NCI-H748 (cell line): Measurements from ENCODE around the gene MEF2C.

ENCODE experiments used
- DNase-seq: peaks from one replicate; lab custom pipeline; 2025; ENCODE audit not compliant: unreplicated experiment; lab: John Stamatoyannopoulos, UW

Gene MEF2C

DNA sequence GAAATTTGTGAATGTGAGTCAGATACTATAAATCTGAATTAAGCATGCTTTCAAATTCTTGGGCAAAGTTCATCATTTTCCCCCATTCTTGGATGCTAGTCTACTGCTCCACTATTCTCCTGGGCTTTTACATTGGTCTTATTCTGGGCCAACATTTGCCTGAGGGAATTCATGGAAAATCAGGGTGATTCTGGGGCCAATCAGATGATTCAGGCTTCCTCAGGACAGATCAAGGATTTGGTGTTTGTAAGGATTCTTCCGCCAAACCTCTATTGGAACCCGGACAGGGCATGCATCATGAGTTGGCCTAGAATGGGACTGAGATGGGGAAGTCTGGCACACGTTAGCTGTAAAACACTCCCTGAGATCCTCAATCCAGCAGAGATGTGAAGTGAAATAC lies 113.8 kb downstream of the MEF2C start:
- DNase-seq, result no peak

DNA sequence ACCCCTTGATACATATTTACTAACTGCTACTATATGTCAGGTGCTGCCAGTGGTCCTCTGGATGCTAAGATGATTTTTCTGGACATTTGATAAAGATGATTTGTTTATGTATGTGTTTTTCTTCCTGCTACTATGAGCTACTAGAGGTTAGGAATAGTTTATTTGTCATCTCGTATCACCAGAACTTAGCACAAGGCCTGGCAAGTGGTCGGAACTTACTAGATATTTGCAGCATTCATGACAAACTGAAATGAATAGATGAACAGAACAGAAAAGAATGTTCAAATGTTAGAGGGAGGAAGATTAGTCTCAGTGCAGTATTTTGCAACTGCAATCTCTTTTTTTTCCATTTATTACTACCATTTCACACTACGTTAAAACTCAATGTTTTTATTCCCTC lies 114.6 kb downstream of the MEF2C start:
- DNase-seq, result no peak

DNA sequence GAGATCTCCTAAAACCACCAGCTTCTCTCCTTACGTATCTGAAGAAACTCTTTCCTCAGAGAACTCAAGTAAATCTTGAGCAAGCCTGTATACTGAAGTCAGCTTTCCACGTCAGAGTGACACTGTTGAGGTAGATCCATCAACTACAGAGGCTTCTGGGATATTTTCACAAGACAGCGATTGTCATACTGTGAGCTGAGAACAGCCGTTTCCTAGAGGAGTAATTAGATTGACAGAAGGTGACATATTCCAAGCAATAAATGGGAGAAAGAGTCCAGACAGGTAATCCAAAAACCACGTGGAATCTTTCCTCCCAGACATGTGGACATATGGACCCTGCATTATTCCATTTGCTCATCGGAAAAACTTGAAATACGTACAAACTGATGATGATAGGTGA lies 117.2 kb downstream of the MEF2C start:
- DNase-seq, result no peak

GRCh38 chr5:88765171-88765570 lies 117.8 kb downstream of the MEF2C start:
- DNase-seq, result no peak

GRCh38 chr5:88761939-88762338 lies 121.0 kb downstream of the MEF2C start:
- no peak for DNase-seq

DNA sequence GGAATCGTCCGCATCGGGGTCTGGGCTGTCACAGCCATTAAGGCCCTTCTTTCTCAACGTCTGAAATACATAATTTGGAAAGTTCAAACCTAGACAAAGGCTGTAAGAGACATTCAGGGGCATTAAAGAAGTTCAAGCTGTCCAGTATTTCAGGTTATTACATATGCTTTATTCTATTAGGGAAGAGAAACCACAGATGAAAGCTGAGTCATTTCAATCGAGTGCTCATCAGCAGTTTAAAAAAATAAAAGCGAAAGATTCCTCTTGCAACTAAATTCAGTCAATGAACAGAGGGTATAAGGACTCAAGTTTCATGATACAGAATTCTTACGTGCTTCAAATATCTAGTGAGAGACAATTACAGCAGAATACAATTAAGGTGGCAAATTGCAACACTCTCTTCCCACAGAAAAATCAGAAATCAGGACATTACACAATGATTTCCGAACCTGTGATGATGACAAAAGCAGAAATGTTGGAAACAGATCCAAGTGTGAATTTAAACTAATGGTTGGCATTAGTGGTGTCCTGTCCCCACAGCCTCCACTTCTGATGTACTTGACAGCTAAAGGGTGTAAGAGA lies 121.6 kb downstream of the MEF2C start:
- DNase-seq, result no peak

- DNase-seq, result no peak
These were observed 122.5 kb downstream of the MEF2C start for GRCh38 chr5:88760527-88760926.

DNA sequence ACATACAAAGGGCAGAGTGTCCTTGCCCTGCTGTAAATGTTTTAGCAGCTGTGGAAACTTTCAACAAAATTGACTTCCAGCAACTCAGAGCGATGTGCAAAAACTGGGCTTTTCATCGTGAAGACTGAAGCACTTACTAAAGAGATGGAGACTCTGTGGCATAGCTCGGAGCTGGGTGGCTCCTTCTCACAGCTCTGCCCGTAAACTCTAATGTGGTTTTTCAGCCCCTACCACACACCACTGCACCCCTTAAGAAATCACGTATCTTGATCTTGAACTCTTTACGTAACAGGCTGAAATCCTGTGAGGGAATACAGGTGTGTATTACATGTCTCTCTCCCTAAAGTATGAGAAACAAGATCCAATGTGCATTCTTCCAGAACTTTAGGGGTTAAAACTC lies 124.4 kb downstream of the MEF2C start:
- DNase-seq, result no peak

DNA sequence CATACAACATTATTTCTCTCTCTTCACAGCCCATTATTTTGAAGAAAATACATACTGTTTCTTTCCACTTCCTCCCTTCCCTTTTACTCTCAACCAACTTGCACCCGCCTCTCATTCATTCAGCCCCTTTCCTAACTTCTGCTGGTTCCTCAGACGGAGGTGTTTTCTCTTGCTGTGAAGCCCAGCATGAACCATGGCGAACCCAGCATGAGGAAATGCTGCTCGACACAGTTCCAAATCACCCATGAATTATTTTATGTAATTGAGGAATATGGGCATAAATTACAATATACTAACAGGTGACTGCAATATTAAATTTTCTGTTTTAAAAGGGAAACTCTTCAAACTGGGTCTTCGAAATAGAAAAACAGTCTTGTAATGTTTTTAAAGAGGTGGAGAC lies 124.8 kb downstream of the MEF2C start:
- DNase-seq, result no peak

DNA sequence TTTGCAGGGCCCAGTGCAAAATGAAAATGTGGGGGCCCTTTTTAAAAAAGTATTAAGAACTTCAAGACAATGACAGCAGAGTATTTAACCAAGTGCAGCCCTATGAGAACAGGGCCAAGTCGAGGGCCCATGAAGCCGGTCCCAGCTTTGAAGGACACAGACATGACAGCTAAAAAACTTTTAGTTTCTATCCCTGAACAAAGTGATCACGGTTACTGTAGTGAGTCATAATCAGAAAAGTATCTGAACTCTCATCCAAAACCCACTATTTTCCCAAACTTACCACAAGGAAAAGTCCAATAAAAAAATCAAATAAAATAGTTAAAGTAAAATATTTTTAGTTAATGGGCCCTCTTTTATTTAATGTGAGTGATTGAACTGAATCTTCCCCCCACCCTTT lies 126.0 kb downstream of the MEF2C start:
- DNase-seq, result no peak

DNA sequence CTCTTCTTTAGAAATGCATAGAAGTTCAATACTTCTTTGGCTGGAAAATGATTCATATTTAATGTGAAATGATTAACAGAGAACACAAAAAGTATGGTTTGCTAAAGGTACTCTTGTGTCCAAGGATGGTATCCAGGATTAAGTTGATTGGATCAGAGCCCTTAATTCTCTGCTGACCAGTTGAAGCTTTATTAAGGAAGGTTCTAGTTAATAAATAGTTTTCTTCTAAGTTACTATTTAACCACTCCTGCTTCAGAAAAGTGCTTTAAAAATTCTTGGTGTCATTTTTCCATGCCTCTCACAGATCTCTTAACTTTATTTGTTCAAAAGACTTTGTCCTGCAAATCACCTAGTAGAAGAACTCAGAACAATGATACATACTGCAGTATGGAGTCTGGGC lies 134.3 kb downstream of the MEF2C start:
- no peak for DNase-seq

DNA sequence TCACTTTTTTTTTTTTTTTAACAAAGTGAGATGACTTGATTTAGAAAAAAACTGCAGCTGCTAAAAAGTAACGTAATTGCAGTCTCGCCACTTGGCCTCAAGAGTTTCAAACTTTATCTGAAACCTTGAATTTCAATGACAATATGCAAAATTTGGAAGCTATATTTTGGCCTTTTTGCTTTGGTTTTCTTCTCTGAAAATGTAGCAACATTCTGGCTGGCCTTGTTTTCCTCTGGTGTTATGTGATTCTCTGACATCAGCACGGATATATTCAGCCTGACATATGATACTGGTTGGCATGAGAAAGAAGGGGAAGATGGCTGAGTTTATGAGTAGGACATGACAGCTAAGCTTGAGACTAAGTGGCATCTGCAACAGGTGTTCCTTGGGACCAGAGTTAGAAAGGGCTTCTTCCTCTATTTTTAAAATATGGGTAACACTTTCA lies 136.5 kb downstream of the MEF2C start:
- DNase-seq, result no peak

GRCh38 chr5:88745093-88745696 lies 137.8 kb downstream of the MEF2C start:
- DNase-seq, result no peak

DNA sequence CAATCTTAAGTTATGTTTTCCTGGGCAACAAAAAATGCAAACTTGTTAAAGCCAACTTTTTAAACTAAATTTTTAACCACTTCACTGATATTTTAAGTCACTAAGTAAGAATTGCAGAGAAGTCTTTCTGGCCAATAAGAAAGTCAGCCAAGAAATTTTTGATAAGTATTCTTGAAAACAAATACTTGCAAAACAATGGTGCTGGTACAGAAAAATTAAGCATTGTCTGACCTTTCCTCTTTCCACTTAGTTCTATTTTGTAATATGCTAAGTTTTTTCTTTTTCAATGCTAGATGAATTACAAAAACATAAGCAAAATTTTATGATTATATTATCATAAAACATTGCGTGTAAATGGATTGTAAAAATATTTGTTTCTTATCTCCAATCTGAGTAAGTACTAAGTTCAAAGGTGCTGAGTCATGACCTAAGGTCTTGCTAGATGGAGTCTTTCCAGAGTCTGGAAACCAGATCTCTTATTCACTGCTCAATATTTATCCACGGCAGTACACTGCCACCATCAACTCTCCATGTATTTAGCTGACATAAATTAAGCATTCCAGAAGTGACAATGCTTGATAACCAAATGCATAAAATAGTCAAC lies 139.7 kb downstream of the MEF2C start:
- DNase-seq, result no peak

DNA sequence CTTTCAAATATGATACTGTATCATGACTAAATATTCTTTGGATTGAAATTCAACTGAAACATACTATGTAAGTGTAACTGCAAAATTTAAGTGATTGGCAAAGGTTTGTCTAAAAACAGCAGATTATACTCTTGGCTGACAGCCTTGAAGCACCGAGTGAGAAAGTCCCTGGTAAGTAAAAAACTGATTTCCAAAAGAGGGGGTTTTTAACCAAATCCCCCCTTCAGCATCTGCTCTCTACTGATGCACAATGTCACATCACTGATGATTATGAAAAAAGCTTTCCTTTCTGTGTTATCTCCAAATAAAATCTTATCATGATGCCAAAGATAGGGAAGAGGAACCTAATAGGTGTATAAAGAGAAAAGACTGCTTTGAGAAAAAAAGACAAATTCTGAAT lies 141.0 kb downstream of the MEF2C start:
- no peak for DNase-seq

- DNase-seq, result no peak
These were observed 142.3 kb downstream of the MEF2C start for GRCh38 chr5:88740604-88741185.

DNA sequence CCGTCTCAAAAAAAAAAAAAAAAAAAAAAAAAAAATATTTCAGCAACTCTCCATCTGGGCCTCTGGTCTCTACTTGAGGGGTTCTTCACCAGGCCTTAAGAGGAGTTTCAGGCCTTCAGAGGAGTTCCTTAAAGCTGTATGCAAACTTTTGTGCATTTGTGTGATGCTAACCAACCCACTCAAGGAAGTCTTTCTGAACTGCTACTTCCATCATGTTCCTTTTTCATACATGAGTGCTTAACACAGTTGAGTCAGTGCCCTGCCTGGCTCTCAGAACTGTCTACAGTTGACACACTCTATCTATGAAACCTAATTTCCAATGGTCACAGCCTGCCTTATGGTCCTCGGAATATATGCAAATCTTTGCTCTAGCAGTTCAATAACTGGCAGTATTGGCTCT lies 146.5 kb downstream of the MEF2C start:
- no peak for DNase-seq

DNA sequence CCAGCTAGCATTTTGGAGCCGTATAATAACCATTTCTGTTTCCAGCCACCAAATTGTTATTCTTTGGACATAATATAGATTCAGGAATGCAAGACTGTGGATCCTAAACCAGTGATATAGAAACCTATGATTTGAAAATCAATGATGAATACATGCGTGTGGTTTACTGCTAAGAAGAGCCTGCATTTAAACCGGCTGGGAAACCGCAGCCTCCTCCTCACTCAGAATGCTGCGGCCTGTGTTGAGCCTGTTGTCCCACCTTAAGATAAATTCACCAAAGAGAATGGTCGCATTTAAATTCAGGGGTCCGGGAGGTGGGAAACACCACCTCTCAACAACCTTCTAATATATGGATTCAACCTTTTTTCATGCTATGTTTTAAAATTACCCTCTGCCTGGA lies 148.0 kb downstream of the MEF2C start:
- DNase-seq, result no peak

DNA sequence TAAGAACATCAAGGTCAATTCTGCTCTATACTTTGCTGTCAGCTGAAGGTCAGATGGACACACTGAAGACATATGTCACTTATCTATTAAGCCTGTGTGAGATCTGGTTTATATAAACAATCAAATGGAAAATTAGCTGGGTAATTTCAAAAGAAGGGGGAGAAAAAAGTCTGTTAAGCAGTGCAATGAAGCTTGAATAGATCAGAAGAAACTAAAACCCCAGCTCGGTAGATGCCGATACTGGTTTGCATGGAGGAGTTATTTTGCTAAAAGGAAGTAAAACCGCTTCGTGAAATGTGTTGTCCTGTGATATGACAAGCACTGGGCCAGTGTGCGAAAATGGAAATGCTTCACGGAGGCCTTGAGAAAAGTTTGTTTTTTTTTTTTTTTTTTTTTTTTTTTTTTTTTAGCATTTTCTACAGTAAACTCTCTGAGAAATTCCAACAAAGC lies 148.8 kb downstream of the MEF2C start:
- no peak for DNase-seq

DNA sequence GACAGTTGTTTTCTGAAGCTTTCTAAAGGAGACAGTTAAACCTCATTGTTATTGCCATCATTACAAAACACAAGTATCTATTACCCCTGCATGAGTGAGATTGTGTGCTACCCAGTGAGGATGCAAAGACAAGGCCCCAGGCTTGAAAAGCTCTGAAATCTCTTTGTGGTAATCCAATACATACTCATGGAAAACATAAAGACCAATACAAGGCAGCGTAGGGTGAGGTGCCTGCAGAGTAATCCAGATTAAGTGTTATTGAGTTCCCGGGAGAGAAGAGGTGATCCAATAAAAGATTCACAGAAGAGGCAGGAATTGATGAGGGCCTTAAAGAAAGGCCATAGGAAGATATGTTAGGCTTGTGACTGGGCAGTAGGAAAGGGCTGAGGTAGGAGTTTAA lies 150.1 kb downstream of the MEF2C start:
- DNase-seq, result no peak

- no peak for DNase-seq
These were observed 150.8 kb downstream of the MEF2C start for GRCh38 chr5:88732181-88732633.

DNA sequence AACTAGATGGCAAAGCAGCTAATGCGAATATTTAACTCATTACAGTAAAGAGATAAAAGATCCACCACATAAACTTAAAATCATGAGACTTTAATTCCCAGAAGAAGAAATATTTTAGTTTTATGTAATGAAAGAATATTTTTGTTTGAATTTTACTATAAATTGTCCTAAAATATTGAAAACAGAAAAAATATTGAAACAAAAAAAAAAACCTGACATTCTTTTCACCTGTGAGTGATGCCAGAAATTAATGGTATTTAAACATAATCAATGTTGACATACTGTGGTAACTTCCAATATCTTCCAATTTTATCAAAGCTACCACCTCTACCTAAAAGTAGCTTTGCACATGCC lies 153.2 kb downstream of the MEF2C start:
- no peak for DNase-seq
